Glutamatergic neuron (in vitro differentiated cells): ENCODE results near the gene YJU2. TPM values are rescaled to one million over a fixed set of nuclear protein-coding genes. Genes with fewer than 3 reads are reported as not detected.

Experiments used
- DNase-seq: peaks from one replicate; pipeline ENCODE4 v3.0.0; 2022
- H3K27ac Mint-ChIP-seq: one replicate; pipeline ENCODE4 v1.8.0; 2020; ENCODE audit warnings: mild to moderate bottlenecking, mixed read lengths, inconsistent platforms; ENCODE audit not compliant: unreplicated experiment
- H3K27me3 Mint-ChIP-seq: one replicate; pipeline ENCODE4 v1.8.0; 2020; ENCODE audit warnings: mild to moderate bottlenecking, moderate library complexity, mixed read lengths, inconsistent platforms; ENCODE audit not compliant: unreplicated experiment
- H3K36me3 Mint-ChIP-seq: one replicate; pipeline ENCODE4 v1.8.0; 2020; ENCODE audit warnings: mild to moderate bottlenecking, mixed read lengths, inconsistent platforms; ENCODE audit not compliant: unreplicated experiment
- H3K4me1 Mint-ChIP-seq: one replicate; pipeline ENCODE4 v1.8.0; 2020; ENCODE audit warnings: mild to moderate bottlenecking, low read depth, mixed read lengths, inconsistent platforms; ENCODE audit not compliant: unreplicated experiment
- H3K4me3 Mint-ChIP-seq: one replicate; pipeline ENCODE4 v1.8.0; 2020; ENCODE audit warnings: mild to moderate bottlenecking, mixed read lengths, inconsistent platforms; ENCODE audit not compliant: unreplicated experiment
- H3K9me3 Mint-ChIP-seq: one replicate; pipeline ENCODE4 v1.8.0; 2020; ENCODE audit warnings: mild to moderate bottlenecking, moderate library complexity, mixed read lengths, inconsistent platforms; ENCODE audit not compliant: unreplicated experiment
- total RNA-seq: library from RNA; stranded (reverse); fragmentation: NEBNext Ultra II Directional; extraction: Animal tissue kit (Norgen Biotek cat#: 25700); gene quantifications from one replicate; pipeline ENCODE4 v1.2.1, GENCODE V29; 2021; ENCODE audit not compliant: unreplicated experiment
- TF ChIP-seq, protein P1 (sequence below): fragments of 200-600 bp; sonication (generic); IDR thresholded peaks from one replicate; pipeline ENCODE4 v1.5.0; 2021; ENCODE audit not compliant: partially characterized antibody, unreplicated experiment

YJU2 gene
- total RNA-seq, 1 donor from 2014 or later = 18.7 TPM

DNA sequence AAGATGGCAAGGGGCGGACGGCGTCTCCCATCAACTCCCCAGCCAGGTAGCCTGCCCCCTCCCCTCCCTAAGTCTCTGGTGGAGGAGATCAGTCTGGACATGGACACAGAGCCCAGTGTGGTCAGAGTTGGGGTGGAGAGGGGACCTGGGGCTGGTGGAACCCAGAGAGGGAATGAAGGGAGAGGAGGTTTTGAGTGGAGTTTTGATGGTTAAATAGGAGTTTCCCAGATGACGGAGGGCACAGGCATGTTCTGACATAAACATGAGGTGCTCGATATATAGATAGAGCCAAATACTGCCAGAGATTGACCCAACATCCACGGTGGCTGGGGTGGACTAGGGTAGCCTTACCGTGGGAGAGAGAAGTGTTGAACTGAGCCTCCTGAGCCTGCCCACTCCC, 71.6 kb downstream of the YJU2 start:
- H3K9me3 Mint-ChIP-seq = peaks cover 14% of the 10 kb centered on the region
- peaks cover 4% of the 10 kb centered on the region for H3K27me3 Mint-ChIP-seq
- no peak overlapping the region for H3K27ac Mint-ChIP-seq
- no peak for DNase-seq
- TF ChIP-seq, protein P1, sequence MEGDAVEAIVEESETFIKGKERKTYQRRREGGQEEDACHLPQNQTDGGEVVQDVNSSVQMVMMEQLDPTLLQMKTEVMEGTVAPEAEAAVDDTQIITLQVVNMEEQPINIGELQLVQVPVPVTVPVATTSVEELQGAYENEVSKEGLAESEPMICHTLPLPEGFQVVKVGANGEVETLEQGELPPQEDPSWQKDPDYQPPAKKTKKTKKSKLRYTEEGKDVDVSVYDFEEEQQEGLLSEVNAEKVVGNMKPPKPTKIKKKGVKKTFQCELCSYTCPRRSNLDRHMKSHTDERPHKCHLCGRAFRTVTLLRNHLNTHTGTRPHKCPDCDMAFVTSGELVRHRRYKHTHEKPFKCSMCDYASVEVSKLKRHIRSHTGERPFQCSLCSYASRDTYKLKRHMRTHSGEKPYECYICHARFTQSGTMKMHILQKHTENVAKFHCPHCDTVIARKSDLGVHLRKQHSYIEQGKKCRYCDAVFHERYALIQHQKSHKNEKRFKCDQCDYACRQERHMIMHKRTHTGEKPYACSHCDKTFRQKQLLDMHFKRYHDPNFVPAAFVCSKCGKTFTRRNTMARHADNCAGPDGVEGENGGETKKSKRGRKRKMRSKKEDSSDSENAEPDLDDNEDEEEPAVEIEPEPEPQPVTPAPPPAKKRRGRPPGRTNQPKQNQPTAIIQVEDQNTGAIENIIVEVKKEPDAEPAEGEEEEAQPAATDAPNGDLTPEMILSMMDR = no peak
- no peak overlapping the region for H3K4me3 Mint-ChIP-seq
- no peaks in the 10 kb centered on the region for H3K4me1 Mint-ChIP-seq
- peaks cover 27% of the 10 kb centered on the region for H3K36me3 Mint-ChIP-seq

Other genes starting within 250 kb of the YJU2 start
- gene PIAS4, start 239.3 kb upstream of the YJU2 start, total RNA-seq = 95.8 TPM
- 21.8 TPM for gene ZBTB7A, start 180.2 kb upstream of the YJU2 start, total RNA-seq
- gene MAP2K2, start 123.0 kb upstream of the YJU2 start, total RNA-seq = 148 TPM
- not detected for gene CREB3L3, start 93.4 kb upstream of the YJU2 start, total RNA-seq
- gene SIRT6, start 64.5 kb upstream of the YJU2 start, total RNA-seq = 48.3 TPM
- gene ANKRD24, start 64.4 kb upstream of the YJU2 start, total RNA-seq = 6.1 TPM
- gene EBI3, start 17.6 kb upstream of the YJU2 start, total RNA-seq = not detected
- 254 TPM for gene SHD, start 32.2 kb downstream of the YJU2 start, total RNA-seq
- gene TMIGD2, start 55.3 kb downstream of the YJU2 start, total RNA-seq = not detected
- 156 TPM for gene FSD1, start 57.5 kb downstream of the YJU2 start, total RNA-seq
- gene STAP2, start 91.7 kb downstream of the YJU2 start, total RNA-seq = 18.1 TPM
- 56.7 TPM for gene MPND, start 96.5 kb downstream of the YJU2 start, total RNA-seq
- gene SH3GL1, start 153.5 kb downstream of the YJU2 start, total RNA-seq = 56.3 TPM
- 20.5 TPM for gene CHAF1A, start 155.6 kb downstream of the YJU2 start, total RNA-seq
- 47.9 TPM for gene UBXN6, start 210.7 kb downstream of the YJU2 start, total RNA-seq
- 118 TPM for gene HDGFL2, start 225.2 kb downstream of the YJU2 start, total RNA-seq